DOHH2 (cell line): ENCODE data around the gene MAP3K6.

ENCODE experiments used
- H3F3A ChIP-seq: fragments of 200-600 bp; sonication (generic), shearing (Covaris generic); 2 replicates; pipeline ENCODE4 v1.6.0; 2016; ENCODE audit warnings: antibody characterized with exemption, mild to moderate bottlenecking; ENCODE audit not compliant: control insufficient read depth, insufficient read depth
- H3K27ac ChIP-seq: fragments of 200-600 bp; sonication (generic); 2 replicates; pipeline ENCODE4 v1.5.1; 2014; ENCODE audit warnings: low read depth, mild to moderate bottlenecking, low read length, moderate library complexity
- H3K27me3 ChIP-seq: fragments of 200-600 bp; sonication (generic); 2 replicates; pipeline ENCODE4 v1.6.1; 2014; ENCODE audit warnings: mild to moderate bottlenecking, low read length, mixed read lengths; ENCODE audit not compliant: control insufficient read depth
- H3K36me3 ChIP-seq: fragments of 200-600 bp; sonication (generic); 2 replicates; pipeline ENCODE4 v1.6.1; 2014; ENCODE audit warnings: mild to moderate bottlenecking, low read length, moderate library complexity, mixed read lengths; ENCODE audit not compliant: control insufficient read depth
- H3K4me1 ChIP-seq: fragments of 200-600 bp; sonication (generic); 2 replicates; pipeline ENCODE4 v1.6.1; 2014; ENCODE audit warnings: mild to moderate bottlenecking, low read length, mixed read lengths; ENCODE audit not compliant: control insufficient read depth
- H3K4me2 ChIP-seq: fragments of 200-600 bp; sonication (generic); 2 replicates; pipeline ENCODE4 v1.6.0; 2014; ENCODE audit warnings: mild to moderate bottlenecking, low read length, moderate library complexity
- H3K4me3 ChIP-seq: fragments of 200-600 bp; sonication (generic); 2 replicates; pipeline ENCODE4 v1.5.1; 2014; ENCODE audit warnings: mild to moderate bottlenecking, low read length, mixed read lengths
- H3K79me2 ChIP-seq: fragments of 200-600 bp; sonication (generic); 2 replicates; pipeline ENCODE4 v1.6.1; 2014; ENCODE audit warnings: mild to moderate bottlenecking, low read length, mixed read lengths; ENCODE audit not compliant: control insufficient read depth
- H3K9me2 ChIP-seq: fragments of 200-600 bp; sonication (generic); replicated peaks from 2 replicates; pipeline ENCODE4 v1.6.1; 2014; ENCODE audit warnings: mild to moderate bottlenecking, low read length, mixed read lengths; ENCODE audit not compliant: control insufficient read depth
- H3K9me3 ChIP-seq: fragments of 200-600 bp; sonication (generic); 2 replicates; pipeline ENCODE4 v1.6.1; 2014; ENCODE audit warnings: antibody characterized with exemption, low read length, mixed read lengths; ENCODE audit not compliant: control insufficient read depth, insufficient read depth
- H4K20me1 ChIP-seq: fragments of 200-600 bp; sonication (generic); 2 replicates; pipeline ENCODE4 v1.6.0; 2014; ENCODE audit warnings: low read depth, mild to moderate bottlenecking, antibody characterized with exemption, low read length, moderate library complexity; ENCODE audit not compliant: control insufficient read depth, insufficient read depth
- EZH2phosphoT487 ChIP-seq: fragments of 200-600 bp; sonication (generic); IDR thresholded peaks from 2 replicates; pipeline ENCODE4 v1.6.1; 2017; ENCODE audit warnings: borderline replicate concordance, mild to moderate bottlenecking, antibody characterized with exemption, low read length, moderate library complexity, mixed read lengths
- TF ChIP-seq, protein P1 (sequence below): fragments of 200-600 bp; sonication (generic); IDR thresholded peaks from one replicate; pipeline ENCODE4 v1.5.1; 2014; ENCODE audit warnings: antibody characterized with exemption, mild to moderate bottlenecking, low read depth, low read length; ENCODE audit not compliant: poor library complexity, severe bottlenecking

Gene MAP3K6

DNA sequence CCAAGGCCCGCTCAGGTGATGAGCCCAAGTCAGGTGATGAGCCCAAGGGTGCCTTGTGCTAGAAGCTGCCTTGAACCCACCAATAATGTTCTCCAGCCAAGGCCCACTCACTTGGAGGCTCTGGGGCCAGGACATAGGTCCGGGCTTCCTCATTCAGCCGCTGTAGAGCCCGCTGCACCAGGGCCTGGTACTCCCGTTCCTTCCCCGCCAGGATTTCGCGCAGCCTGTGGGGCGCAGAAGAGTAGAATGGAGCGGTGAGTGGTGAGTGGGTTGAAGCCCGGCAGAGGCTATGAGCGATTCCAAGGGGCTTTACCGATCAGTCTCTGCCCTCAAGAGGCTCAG, 10.5 kb downstream of the MAP3K6 start:
- H3K4me3 ChIP-seq, result no peak overlapping the region
- H3F3A ChIP-seq, result no peaks in the 10 kb centered on the region
- H3K79me2 ChIP-seq, result no peaks in the 10 kb centered on the region
- H4K20me1 ChIP-seq, result no peaks in the 10 kb centered on the region
- H3K4me2 ChIP-seq, result no peak overlapping the region
- TF ChIP-seq, protein P1, sequence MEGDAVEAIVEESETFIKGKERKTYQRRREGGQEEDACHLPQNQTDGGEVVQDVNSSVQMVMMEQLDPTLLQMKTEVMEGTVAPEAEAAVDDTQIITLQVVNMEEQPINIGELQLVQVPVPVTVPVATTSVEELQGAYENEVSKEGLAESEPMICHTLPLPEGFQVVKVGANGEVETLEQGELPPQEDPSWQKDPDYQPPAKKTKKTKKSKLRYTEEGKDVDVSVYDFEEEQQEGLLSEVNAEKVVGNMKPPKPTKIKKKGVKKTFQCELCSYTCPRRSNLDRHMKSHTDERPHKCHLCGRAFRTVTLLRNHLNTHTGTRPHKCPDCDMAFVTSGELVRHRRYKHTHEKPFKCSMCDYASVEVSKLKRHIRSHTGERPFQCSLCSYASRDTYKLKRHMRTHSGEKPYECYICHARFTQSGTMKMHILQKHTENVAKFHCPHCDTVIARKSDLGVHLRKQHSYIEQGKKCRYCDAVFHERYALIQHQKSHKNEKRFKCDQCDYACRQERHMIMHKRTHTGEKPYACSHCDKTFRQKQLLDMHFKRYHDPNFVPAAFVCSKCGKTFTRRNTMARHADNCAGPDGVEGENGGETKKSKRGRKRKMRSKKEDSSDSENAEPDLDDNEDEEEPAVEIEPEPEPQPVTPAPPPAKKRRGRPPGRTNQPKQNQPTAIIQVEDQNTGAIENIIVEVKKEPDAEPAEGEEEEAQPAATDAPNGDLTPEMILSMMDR, result no peak
- TF ChIP-seq EZH2phosphoT487, result no peak
- H3K9me2 ChIP-seq, result no peaks in the 10 kb centered on the region
- no peaks in the 10 kb centered on the region for H3K9me3 ChIP-seq
- H3K27me3 ChIP-seq, result peaks cover 29% of the 10 kb centered on the region
- peaks cover 25% of the 10 kb centered on the region for H3K4me1 ChIP-seq
- no peaks in the 10 kb centered on the region for H3K36me3 ChIP-seq
- no peak overlapping the region for H3K27ac ChIP-seq

DNA sequence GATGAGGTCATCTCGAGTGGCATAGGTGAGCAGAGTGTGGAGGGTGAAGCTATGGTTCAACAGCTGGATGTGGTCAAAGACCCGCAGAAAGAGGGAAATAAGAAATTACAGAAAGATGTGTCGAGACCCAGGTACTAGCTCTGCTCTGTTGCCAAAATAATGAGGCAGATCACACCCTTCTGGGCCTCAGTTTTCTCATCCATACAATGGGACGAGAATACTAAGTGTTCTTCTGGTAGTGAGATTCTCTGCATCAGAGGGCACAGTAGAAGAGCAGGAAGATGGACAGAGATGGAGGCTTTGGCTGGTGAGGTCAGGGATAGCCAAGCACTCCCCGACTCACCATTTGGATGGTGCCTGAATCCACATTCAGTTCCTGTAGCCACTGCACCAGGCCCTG, 11.1 kb downstream of the MAP3K6 start:
- Histone ChIP-seq H3F3A (no peaks in the 10 kb centered on the region), H3K9me3 (no peaks in the 10 kb centered on the region), H3K9me2 (no peaks in the 10 kb centered on the region), H3K36me3 (no peaks in the 10 kb centered on the region), H3K27ac (no peak overlapping the region), H4K20me1 (no peaks in the 10 kb centered on the region), H3K27me3 (peaks cover 24% of the 10 kb centered on the region), H3K4me1 (peaks cover 20% of the 10 kb centered on the region), H3K4me2 (no peak overlapping the region), H3K4me3 (no peak overlapping the region), H3K79me2 (no peaks in the 10 kb centered on the region)
- TF ChIP-seq EZH2phosphoT487, result no peak
- TF ChIP-seq, protein P1, result no peak

GRCh38 chr1:27353629-27354028, 13.1 kb downstream of the MAP3K6 start:
- no peak overlapping the region for H3K4me2 ChIP-seq
- no peaks in the 10 kb centered on the region for H3K36me3 ChIP-seq
- H3K27ac ChIP-seq, result no peak overlapping the region
- H3F3A ChIP-seq, result no peaks in the 10 kb centered on the region
- H4K20me1 ChIP-seq, result no peaks in the 10 kb centered on the region
- no peak overlapping the region for H3K4me3 ChIP-seq
- TF ChIP-seq, protein P1, result no peak
- TF ChIP-seq EZH2phosphoT487, result no peak
- peaks cover 10% of the 10 kb centered on the region for H3K4me1 ChIP-seq
- H3K9me3 ChIP-seq, result no peaks in the 10 kb centered on the region
- no peaks in the 10 kb centered on the region for H3K79me2 ChIP-seq
- H3K9me2 ChIP-seq, result no peaks in the 10 kb centered on the region
- H3K27me3 ChIP-seq, result peaks cover 6% of the 10 kb centered on the region; the same call in 1 of the 2 replicates

- no peak overlapping the region for H3K4me3 ChIP-seq
- no peaks in the 10 kb centered on the region for H3K9me3 ChIP-seq
- no peaks in the 10 kb centered on the region for H4K20me1 ChIP-seq
- H3K4me1 ChIP-seq, result peaks cover 10% of the 10 kb centered on the region
- no peak overlapping the region for H3K27ac ChIP-seq
- no peaks in the 10 kb centered on the region for H3K79me2 ChIP-seq
- H3K36me3 ChIP-seq, result no peaks in the 10 kb centered on the region
- peaks cover 3% of the 10 kb centered on the region; the same call in 1 of the 2 replicates for H3K27me3 ChIP-seq
- H3K4me2 ChIP-seq, result no peak overlapping the region
- H3K9me2 ChIP-seq, result no peaks in the 10 kb centered on the region
- TF ChIP-seq, protein P1, result no peak
- no peak for TF ChIP-seq EZH2phosphoT487
- no peaks in the 10 kb centered on the region for H3F3A ChIP-seq
These were observed 13.6 kb downstream of the MAP3K6 start for GRCh38 chr1:27353166-27353565.
